Lung (tissue), 12 donors: ENCODE data around the gene SLC39A13. TPM values are rescaled to one million over a fixed set of nuclear protein-coding genes. Genes with fewer than 3 reads are reported as not detected.

ENCODE experiments used
- ATAC-seq: fragments of 200-7000 bp; cut with Tn5 transposase; one replicate; pipeline ENCODE4 v1.9.1; 2020; ENCODE audit warnings: moderate number of reproducible peaks; ENCODE audit not compliant: insufficient read depth, low FRiP score
- DNase-seq, 3 donors: peaks; one replicate each; pipeline ENCODE4 v3.0.0-alpha.2; 2013 to 2017
- H3K27ac ChIP-seq, 2 donors: one replicate each; pipeline ENCODE4 v1.5.1; 2013; ENCODE audit warnings: mild to moderate bottlenecking in 2 of 2, moderate library complexity in 2 of 2, control low read depth in 1 of 2, inconsistent platforms in 1 of 2, low read depth in 1 of 2, low read length in 1 of 2
- H3K27me3 ChIP-seq, 3 donors: one replicate each; pipeline ENCODE4 v1.5.1; 2013; ENCODE audit warnings: low read length in 2 of 3; ENCODE audit not compliant: control insufficient read depth in 3 of 3, insufficient read depth in 3 of 3
- H3K36me3 ChIP-seq, 4 donors: one replicate each; pipeline ENCODE4 v1.5.1; 2013; ENCODE audit warnings: low read length in 4 of 4, mild to moderate bottlenecking in 1 of 4, moderate library complexity in 1 of 4; ENCODE audit not compliant: control insufficient read depth in 4 of 4, insufficient read depth in 4 of 4
- H3K4me1 ChIP-seq, 5 donors: one replicate each; pipeline ENCODE4 v1.5.1; 2013; ENCODE audit warnings: low read length in 5 of 5, mild to moderate bottlenecking in 2 of 5, moderate library complexity in 1 of 5; ENCODE audit not compliant: control insufficient read depth in 5 of 5, insufficient read depth in 5 of 5
- H3K4me3 ChIP-seq: one replicate; pipeline ENCODE4 v1.5.1; 2013; ENCODE audit warnings: mild to moderate bottlenecking, control low read depth, moderate library complexity
- H3K9ac ChIP-seq, 2 donors: one replicate each; pipeline ENCODE4 v1.5.1; 2013; ENCODE audit warnings: low read length in 2 of 2, control low read depth in 1 of 2; ENCODE audit not compliant: insufficient read depth in 1 of 2
- H3K9me3 ChIP-seq, 4 donors: one replicate each; pipeline ENCODE4 v1.5.1; 2013; ENCODE audit warnings: low read length in 3 of 4, mild to moderate bottlenecking in 1 of 4, moderate library complexity in 1 of 4; ENCODE audit not compliant: control insufficient read depth in 4 of 4, insufficient read depth in 3 of 4
- WGBS, 2 donors: extraction: QIAGEN DNeasy Blood & Tissue Kit; methylation state at CpG; one replicate each; pipeline ENCODE4 v1.1.7; 2013; 5-methylcytosine and 5-hydroxymethylcytosine counted together
- polyA plus RNA-seq, 2 donors: library from polyadenylated mRNA; stranded (reverse); fragments of 200-250 nt; gene quantifications; one replicate each; pipeline ENCODE4 v1.2.1, GENCODE V29; 2013
- total RNA-seq, 2 donors: library from RNA; depleted of rRNA in 1 of 2; stranded (reverse); fragments of >200 nt in 1 of 2; gene quantifications; one replicate each; pipeline ENCODE4 v1.2.1, GENCODE V29; 2014 to 2021
- TF ChIP-seq, protein P1 (sequence below): IDR thresholded peaks from 2 replicates; pipeline ENCODE4 v1.5.1; 2012; ENCODE audit warnings: mild to moderate bottlenecking; ENCODE audit errors: control extremely low read depth, extremely low read depth
- donor health status: control.
- donor health status: control.
- donor health status: Bipolar disorder and iron deficiency.
- donor health status: healthy.
- donor health status: DM: yes; HTN: yes; CAD: no.

SLC39A13 gene
- total and polyA plus RNA-seq, 4 donors = 31.8 to 83.8 (median 74.8) TPM

DNA sequence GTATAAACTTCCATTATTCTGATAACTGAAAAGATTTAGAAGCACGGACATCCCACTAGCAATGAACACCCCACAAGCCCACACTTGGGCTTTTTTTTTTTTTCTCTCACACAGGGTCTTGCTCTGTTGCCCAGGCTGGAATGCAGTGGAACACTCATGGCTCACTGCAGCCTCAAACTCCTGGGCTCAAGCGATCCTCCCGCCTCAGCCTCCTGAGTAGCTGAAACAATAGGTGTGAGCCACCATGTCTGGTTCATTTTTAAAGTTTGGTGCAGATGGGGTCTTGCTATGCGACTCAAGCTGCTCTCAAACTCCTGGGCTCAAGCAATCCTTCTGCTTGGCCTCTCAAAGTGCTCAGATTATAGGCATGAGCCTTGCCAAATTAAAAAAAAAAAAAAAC lies 37.5 kb downstream of the SLC39A13 start:
- H3K4me3 ChIP-seq = no peak overlapping the region
- no peak overlapping the region for H3K27ac ChIP-seq
- TF ChIP-seq, protein P1, sequence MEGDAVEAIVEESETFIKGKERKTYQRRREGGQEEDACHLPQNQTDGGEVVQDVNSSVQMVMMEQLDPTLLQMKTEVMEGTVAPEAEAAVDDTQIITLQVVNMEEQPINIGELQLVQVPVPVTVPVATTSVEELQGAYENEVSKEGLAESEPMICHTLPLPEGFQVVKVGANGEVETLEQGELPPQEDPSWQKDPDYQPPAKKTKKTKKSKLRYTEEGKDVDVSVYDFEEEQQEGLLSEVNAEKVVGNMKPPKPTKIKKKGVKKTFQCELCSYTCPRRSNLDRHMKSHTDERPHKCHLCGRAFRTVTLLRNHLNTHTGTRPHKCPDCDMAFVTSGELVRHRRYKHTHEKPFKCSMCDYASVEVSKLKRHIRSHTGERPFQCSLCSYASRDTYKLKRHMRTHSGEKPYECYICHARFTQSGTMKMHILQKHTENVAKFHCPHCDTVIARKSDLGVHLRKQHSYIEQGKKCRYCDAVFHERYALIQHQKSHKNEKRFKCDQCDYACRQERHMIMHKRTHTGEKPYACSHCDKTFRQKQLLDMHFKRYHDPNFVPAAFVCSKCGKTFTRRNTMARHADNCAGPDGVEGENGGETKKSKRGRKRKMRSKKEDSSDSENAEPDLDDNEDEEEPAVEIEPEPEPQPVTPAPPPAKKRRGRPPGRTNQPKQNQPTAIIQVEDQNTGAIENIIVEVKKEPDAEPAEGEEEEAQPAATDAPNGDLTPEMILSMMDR = no peak
- peaks cover 0 to 3% (median 0%) of the 10 kb centered on the region in 4 donors for H3K9me3 ChIP-seq
- DNase-seq (no peak), ATAC-seq (no peak)
- no peaks in the 10 kb centered on the region for H3K36me3 ChIP-seq
- WGBS, 2 donors = 93 to 97% methylated on average over 4 of the region's 4 CpGs
- H3K4me1 ChIP-seq = peaks cover 0 to 3% (median 0%) of the 10 kb centered on the region in 5 donors
- H3K9ac ChIP-seq = no peak overlapping the region
- H3K27me3 ChIP-seq = no peaks in the 10 kb centered on the region

DNA sequence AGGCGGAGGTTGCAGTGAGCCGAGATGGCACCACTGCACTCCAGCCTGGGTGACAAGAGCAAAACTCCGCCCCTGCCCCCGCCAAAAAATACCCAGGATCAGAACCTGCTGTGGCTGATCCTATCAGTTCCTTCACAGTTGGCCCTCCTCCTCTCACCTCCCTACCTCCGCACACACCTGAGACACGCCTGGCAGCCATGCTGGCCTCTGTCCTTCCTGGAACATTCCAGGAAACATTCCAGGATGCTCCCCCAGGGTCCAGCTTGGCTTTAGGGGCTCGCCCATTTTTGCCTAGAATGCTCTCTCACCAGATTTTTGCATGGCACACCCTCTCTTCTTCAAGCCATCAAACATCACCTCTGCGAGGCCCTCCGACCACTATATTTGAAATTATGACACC lies 38.4 kb downstream of the SLC39A13 start:
- ATAC-seq (no peak), DNase-seq (no peak)
- TF ChIP-seq, protein P1 = no peak
- Histone ChIP-seq H3K36me3 (no peaks in the 10 kb centered on the region), H3K9ac (no peak overlapping the region), H3K9me3 (peaks cover 0 to 3% (median 0%) of the 10 kb centered on the region in 4 donors), H3K27ac (no peak overlapping the region), H3K27me3 (no peaks in the 10 kb centered on the region), H3K4me3 (no peak overlapping the region), H3K4me1 (peaks cover 0 to 3% (median 0%) of the 10 kb centered on the region in 5 donors)
- 91 to 97% methylated on average over 9 of the region's 9 CpGs for WGBS, 2 donors

DNA sequence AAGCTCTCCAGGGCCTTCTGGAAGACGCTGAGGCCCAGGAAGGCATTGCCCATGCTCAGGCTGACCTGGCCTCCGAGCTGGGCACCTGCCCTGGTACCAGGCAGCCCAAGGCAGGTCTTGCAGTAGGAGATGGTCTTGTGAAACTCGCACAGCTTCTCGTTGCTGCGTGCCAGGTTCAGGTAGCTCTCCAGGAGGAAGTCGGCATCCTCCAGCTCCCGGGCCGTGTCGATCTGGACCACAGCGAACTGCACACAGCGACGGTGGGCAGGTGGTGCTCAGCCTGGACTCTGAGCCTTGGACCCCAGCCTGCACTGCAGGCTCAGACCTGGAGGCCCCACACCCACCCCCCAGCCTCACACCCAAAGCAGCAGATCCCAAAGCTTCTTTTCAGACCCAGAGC lies 39.5 kb downstream of the SLC39A13 start:
- TF ChIP-seq, protein P1 = no peak
- peaks cover 0 to 3% (median 0%) of the 10 kb centered on the region in 5 donors for H3K4me1 ChIP-seq
- DNase-seq = no peak
- no peak overlapping the region for H3K27ac ChIP-seq
- no peak overlapping the region for H3K4me3 ChIP-seq
- H3K27me3 ChIP-seq = no peaks in the 10 kb centered on the region
- 89 to 93% methylated on average over 12 of the region's 12 CpGs for WGBS, 2 donors
- H3K9me3 ChIP-seq = peaks cover 0 to 3% (median 0%) of the 10 kb centered on the region in 4 donors
- no peak for ATAC-seq
- H3K36me3 ChIP-seq = no peaks in the 10 kb centered on the region
- H3K9ac ChIP-seq = no peak overlapping the region
